Inferior parietal cortex (tissue), 1 donor: Measurements from ENCODE around the gene SYMPK.

Experiments
- DNase-seq: peaks from one replicate; pipeline ENCODE4 v3.0.0-alpha.2; 2016; ENCODE audit errors: extremely low spot score

SYMPK gene

DNA sequence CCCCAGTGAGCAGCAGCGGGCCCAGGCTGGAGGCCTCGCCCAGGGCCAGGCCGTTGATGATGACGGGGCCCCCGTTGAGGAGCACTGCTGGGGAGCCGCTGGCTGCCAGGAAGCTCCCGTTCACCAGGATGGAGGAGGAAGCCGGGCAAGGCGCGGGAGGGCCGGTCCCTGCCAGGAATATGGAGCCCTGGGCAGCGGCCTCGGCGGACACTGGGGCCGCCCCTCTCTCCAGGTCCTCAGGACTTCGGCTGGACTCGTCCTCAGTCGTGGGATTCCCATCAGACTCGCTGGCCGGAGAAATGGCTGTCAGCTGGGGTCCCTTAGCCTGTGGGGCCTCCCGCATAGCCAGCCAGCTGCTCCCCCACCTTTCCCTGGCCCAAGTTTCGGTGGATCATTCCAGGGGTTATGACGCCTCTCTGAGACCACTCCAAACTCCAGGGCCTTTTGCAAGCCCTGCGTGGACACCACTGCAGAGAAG, 96.0 kb downstream of the SYMPK start:
- DNase-seq: no peak

DNA sequence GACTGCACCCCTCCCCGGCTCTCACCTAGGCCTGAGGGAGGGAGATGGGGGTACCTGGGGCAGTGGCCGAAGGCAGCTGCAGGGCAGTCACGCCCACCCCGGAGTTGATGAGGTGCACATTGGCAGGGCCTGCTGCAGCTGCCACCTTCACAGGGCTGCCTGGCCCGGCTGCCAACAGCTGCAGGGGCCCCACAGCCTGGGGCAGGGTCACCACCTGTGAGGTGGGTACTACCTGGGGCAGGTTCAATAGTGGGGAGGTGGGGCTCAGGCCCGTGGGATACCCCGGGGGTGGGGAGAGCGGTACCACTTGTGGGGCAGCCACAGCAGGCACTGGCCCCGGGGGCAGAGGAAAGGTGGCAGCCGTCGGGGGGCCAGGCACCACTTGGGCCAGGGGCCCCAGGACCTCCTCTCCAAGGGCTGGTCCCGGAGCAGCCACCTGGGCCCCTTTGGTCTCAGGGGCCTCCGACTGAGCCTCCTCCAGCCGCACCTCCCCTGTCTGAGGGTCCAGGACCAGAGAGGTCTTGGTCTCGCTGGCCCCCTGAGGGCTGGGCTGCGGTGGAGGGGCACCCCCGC, 96.6 kb downstream of the SYMPK start:
- no peak for DNase-seq

DNA sequence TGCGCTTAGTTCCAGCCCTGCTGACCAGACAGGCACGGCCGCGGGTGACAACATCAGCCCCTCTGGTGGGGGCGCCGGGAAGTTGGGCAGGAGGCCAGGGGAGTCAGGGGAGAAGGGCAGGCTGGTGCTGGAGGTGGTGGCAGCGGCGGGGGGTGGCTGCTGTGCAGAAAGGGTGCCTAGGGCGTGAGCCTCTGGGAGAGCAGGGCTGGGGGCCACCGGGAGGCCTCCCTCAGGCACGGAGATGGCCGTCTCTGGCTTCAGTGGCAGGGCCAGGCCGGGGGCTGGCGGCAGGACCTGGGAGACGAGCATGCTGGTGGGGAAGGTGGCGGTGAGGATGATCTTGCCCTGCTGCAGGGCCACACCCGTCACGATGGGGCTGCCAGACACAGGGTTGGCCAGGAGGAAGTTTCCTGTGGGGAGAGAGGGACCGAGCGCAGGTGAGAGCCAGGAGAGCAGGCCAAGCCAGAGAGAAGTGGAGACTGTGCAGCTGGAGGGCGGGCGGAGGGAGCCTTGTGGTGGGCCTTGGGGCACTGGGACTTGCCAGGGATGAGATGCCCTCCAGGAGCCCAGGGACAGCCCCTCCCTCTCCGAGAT, 97.1 kb downstream of the SYMPK start:
- DNase-seq: no peak
